ENCODE measurements around the gene TACR1.
"Not testable (repeated sequence)": the region's sequence is repeated elsewhere in the genome, so short reads cannot be mapped to it uniquely, and the experiment has no call there.

TACR1 gene

GRCh38 chr2:75194184-75194868, 5.0 kb downstream of the TACR1 start:
- DNase-seq = no peak

DNA sequence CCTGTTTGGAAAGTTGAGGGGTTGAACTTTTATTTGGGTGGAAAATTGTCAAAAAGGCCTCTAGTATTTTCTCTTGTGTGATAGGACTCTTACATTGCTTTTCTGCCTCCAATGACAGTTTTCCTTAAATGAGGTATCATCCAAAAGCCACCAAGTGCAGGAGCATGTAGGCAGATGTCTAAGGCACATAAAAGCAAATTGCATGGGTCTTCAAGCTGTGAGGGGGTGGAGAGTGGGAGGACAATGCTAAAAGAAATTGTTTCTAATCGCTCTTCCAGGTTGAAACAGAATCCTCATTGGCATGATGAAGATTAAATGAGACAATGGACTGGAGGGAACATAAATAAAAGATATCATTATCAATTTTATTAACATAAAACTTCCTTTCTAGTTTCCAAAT, 6.8 kb downstream of the TACR1 start:
- DNase-seq = no peak

- no peak for DNase-seq
Measured at GRCh38 chr2:75190271-75190990, 8.9 kb downstream of the TACR1 start.

DNA sequence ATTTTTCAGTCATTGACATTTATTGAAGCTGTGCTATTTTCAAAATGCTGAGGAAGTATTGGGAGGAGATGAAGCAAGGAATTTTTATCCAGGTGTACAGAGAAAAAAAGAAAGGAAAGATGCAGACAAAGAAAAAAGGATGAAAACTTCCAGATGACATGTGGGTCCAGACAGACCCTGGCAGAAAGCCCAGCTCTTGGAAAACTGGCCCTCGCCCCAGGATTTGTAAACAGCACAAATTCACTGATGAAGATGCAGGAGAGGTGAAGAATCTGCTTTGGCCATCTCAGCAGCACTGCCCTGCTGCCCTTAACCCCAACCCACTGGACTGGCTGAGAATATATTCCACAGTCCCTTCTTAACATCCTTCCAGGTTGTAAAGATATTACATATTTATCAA, 12.5 kb downstream of the TACR1 start:
- no peak for DNase-seq

- no peak for DNase-seq
Measured at GRCh38 chr2:75182606-75183005, 16.7 kb downstream of the TACR1 start.

DNA sequence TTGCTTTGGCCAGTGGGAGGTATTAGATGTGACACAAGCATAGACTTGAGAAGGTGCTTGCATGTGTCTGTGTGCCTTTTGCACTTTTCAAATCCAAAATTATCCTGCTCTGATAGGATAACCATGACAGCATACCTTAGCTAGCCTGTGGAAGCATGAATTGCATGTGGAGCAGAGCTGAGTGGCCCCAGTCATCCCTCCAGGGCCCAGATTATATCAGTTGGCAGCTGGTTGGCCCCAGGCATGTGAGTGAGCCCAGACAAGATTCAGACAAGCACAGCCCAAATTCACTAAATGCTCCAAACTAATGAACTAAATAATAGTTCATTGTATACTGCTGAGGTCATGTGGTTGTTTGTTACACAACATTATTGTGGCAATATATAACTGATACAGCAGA, 18.8 kb downstream of the TACR1 start:
- no peak for DNase-seq

- DNase-seq = no peak
Measured at GRCh38 chr2:75177427-75177826, 21.9 kb downstream of the TACR1 start.

DNA sequence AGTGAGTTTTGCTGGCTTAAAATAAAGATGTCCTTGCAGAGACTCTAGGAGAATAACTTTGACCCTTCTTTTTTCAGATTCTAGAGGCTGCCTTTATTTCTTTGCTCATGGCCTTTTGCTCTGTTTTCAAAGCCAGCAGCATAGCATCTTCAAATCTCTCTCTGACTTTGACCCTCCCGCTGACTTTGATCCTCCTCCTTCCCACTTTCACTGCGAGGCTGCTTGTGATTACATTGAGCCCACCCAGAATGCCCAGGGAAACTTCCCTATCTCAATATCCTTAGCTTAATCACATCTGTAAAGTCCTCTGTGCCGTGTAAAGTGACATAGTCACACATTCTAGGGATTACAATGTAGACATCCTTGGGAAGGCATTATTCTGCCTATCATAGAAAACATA, 23.9 kb downstream of the TACR1 start:
- DNase-seq = no peak

- no peak for DNase-seq
Measured at GRCh38 chr2:75174981-75175380, 24.3 kb downstream of the TACR1 start.

- DNase-seq = no peak
Measured at GRCh38 chr2:75174519-75174918, 24.8 kb downstream of the TACR1 start.

- no peak for DNase-seq
Measured at GRCh38 chr2:75173740-75174139, 25.6 kb downstream of the TACR1 start.

DNA sequence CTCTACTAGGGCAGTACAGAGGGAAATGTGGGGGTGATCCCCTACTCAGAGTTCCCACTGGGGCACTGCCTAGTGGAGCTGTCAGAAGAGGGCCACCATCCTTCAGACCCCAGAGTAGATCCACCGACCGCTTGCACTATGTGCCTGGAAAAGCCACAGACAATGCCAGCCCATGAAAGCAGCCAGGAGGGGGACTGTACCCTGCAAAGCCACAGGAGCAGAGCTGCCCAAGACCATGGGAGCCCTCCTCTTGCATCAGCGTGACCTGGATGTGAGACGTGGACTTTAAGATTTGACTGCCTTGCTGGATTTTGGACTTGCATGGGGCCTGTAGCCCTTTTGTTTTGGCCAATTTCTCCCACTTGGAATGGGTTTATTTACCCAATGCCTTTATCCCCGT, 27.9 kb downstream of the TACR1 start:
- not testable (repeated sequence) for DNase-seq

GRCh38 chr2:75170889-75171288, 28.4 kb downstream of the TACR1 start:
- no peak for DNase-seq

DNA sequence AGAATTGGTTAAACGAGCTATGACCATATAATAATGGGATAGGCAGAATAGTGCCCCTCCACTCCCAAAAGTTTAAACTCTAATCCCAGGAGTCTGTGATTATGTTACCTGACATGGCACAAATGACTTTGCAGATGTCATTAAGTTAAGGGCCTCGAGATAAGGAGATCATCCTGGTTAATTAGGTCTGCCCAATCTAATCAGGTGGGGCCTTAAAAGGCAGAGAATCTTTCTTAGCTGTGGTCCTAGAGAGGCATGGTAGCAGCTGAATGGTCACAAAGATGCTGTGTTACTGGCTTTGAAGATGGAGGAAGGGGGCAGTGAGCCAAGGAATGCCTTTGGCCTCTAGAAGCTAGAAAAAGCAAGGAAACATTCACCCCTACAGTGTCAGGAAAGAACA, 31.1 kb downstream of the TACR1 start:
- no peak for DNase-seq

- no peak for DNase-seq
Measured at GRCh38 chr2:75166491-75166890, 32.8 kb downstream of the TACR1 start.

DNA sequence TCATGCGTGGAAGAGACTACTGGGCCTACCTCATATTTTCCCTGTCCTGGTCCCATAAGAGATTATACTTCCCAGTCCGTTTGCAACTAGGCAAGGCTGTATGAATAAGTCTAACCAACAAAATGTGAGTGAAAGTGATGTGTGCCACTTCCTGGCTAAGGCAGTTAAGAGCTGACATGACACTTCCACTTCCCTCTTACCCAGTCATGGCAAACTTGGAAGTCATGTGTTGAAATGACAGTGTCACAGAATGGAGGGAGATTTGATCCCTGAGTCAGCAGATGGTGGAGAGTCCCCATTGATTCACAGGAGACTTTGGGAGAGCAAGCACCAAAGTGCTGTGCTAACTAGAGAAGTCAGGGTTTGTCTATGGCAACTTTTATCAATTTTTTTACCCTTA, 36.4 kb downstream of the TACR1 start:
- DNase-seq = no peak

- DNase-seq = no peak
Measured at GRCh38 chr2:75162259-75162658, 37.1 kb downstream of the TACR1 start.

- DNase-seq = no peak
Measured at GRCh38 chr2:75157435-75157834, 41.9 kb downstream of the TACR1 start.

DNA sequence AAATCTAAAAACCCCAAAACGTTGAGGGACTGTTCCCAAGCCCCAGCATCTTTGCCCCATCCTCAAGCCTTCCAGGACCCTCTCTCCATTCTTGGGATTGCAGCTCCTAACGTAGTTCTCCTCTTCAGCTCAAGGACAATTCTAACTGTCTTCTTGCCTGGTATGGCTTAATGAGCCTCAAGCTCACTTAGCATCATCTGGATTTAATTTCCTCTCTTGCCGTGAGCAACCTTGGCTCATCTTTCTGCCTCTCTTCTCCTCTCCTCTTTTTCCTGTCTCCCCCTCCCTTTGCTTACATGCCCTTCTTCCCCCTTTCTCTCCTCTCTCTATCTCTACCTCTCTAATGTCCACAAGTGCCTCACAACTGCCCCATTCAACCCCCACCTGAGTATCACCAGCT, 44.2 kb downstream of the TACR1 start:
- DNase-seq = no peak

GRCh38 chr2:75153221-75153620, 46.1 kb downstream of the TACR1 start:
- DNase-seq = no peak

GRCh38 chr2:75152243-75152642, 47.1 kb downstream of the TACR1 start:
- not testable (repeated sequence) for DNase-seq

DNA sequence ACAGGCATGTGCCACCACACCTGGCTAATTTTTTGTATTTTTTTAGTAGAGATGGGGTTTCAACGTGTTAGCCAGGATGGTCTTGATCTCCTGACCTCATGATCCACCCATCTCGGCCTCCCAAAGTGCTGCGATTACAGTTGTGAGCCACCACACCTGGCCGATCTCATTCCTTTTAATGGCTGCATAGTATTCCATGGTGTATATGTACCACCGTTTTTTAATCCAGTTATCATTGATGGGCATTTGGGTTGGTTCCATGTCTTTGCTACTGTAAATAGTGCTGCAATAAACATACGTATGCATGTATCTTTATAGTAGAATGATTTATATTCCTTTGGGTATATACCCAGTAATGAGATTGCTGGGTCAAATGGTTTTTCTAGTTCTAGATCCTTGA, 51.4 kb downstream of the TACR1 start:
- not testable (repeated sequence) for DNase-seq

- no peak for DNase-seq
Measured at GRCh38 chr2:75146606-75147332, 52.6 kb downstream of the TACR1 start.

DNA sequence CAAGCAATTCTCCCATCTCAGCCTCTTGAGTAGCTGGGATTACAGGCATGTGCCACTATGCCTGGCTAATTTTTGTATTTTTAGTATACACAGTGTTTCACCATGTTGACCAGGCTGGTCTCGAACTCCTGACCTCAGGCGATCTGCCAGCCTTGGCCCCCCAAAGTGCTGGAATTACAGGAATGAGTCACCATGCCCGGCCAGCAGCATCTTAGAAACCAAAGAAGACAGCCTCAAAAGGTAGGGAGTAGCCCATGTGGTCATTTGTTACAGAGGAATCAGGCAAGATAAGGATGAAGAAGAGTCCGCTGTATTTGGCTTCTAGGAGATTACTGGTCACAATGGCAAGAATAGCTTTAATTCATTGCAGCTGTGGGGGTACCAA, 53.1 kb downstream of the TACR1 start:
- DNase-seq = not testable (repeated sequence)

Data from stimulated activated CD4-positive, alpha-beta T cell treated with anti-CD3 and anti-CD28 coated beads, Interleukin-1b, Interleukin-23, amount 100 ng/mL, for 48 hours (primary cell).